ENCODE measurements around the gene ABL1.

DNA sequence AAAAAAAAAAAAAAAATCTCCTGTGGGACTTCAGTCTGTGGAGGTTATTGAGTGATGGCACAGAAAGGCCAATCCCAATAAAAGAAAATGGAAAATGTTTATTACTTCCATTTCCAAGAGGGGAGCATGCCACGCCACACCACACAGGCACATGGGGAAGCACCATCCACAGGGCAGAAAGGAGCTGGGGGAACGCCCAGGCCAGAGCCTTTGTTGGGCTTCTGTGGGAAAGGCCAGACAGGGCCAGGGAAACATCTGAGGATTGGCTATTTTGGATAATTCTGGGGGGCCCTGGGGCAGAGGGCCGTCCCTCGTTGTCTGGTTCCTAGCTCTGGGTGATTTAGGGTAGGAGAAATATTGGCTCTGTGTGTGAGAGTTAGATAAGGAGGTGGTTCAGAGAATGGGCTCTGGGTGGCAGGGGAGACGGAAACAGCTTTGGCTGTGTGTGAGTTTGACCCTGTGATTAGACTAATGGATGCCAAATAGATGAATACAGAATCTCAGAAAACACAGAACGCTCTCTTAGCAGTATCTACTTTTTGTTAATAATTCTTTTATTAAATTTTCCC is 49.0 kb upstream of the ABL1 start:
- TF ChIP-seq, protein P1, sequence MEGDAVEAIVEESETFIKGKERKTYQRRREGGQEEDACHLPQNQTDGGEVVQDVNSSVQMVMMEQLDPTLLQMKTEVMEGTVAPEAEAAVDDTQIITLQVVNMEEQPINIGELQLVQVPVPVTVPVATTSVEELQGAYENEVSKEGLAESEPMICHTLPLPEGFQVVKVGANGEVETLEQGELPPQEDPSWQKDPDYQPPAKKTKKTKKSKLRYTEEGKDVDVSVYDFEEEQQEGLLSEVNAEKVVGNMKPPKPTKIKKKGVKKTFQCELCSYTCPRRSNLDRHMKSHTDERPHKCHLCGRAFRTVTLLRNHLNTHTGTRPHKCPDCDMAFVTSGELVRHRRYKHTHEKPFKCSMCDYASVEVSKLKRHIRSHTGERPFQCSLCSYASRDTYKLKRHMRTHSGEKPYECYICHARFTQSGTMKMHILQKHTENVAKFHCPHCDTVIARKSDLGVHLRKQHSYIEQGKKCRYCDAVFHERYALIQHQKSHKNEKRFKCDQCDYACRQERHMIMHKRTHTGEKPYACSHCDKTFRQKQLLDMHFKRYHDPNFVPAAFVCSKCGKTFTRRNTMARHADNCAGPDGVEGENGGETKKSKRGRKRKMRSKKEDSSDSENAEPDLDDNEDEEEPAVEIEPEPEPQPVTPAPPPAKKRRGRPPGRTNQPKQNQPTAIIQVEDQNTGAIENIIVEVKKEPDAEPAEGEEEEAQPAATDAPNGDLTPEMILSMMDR (conservative IDR thresholded peaks at IDR 0.05), result no peak
- no peak for TF ChIP-seq ZFX (IDR thresholded peaks at IDR 0.05)

Data from C4-2B (cell line).